Tibial artery (tissue), 4 donors: ENCODE results near the gene COL21A1.

Experiments used
- DNase-seq, 2 donors: peaks; one replicate each; pipeline ENCODE4 v3.0.0-alpha.2; 2019
- H3K27ac ChIP-seq, 2 donors: fragments of 200-600 bp; sonication (generic) in 1 of 2; 1 replicate in 1 of 2; 2 replicates in 1 of 2; pipeline ENCODE4 v1.5.1; 2018 to 2019; ENCODE audit warnings: mild to moderate bottlenecking in 1 of 2
- H3K27me3 ChIP-seq, 2 donors: fragments of 200-600 bp; sonication (generic) in 1 of 2; one replicate each; pipeline versions ENCODE4 v1.5.1 to v1.6.0; 2016 to 2019
- H3K36me3 ChIP-seq, 3 donors: fragments of 200-600 bp; sonication (generic) in 2 of 3; one replicate each; pipeline ENCODE4 v1.5.1; 2016 to 2019; ENCODE audit warnings: mild to moderate bottlenecking in 2 of 3
- H3K4me1 ChIP-seq, 4 donors: fragments of 200-600 bp; sonication (generic) in 2 of 4; 1 replicate in 3 of 4; 2 replicates in 1 of 4; pipeline ENCODE4 v1.5.1; 2016 to 2019
- H3K4me3 ChIP-seq, 2 donors: fragments of 200-600 bp; sonication (generic) in 1 of 2; 1 replicate in 1 of 2; 2 replicates in 1 of 2; pipeline ENCODE4 v1.5.1; 2018 to 2019; ENCODE audit warnings: mild to moderate bottlenecking in 2 of 2
- H3K9me3 ChIP-seq, 3 donors: fragments of 200-600 bp; sonication (generic) in 1 of 3; one replicate each; pipeline ENCODE4 v1.5.1; 2016 to 2019
- intact Hi-C: fragments of 100-400 bp; cut with DNase I; formaldehyde crosslinking; loops from one replicate; pipeline ENCODE4 v1.15.0; 2023; ENCODE audit warnings: low total_unique reads
- TF ChIP-seq, protein P1 (sequence below), 2 experiments: fragments of 200-600 bp in 1 of 2; fragments of 450-650 bp in 1 of 2; IDR thresholded peaks; one replicate each; pipeline ENCODE4 v1.5.1; 2017 to 2019; ENCODE audit warnings: antibody characterized with exemption in 2 of 2, mild to moderate bottlenecking in 1 of 2, moderate library complexity in 1 of 2

The COL21A1 gene

DNA sequence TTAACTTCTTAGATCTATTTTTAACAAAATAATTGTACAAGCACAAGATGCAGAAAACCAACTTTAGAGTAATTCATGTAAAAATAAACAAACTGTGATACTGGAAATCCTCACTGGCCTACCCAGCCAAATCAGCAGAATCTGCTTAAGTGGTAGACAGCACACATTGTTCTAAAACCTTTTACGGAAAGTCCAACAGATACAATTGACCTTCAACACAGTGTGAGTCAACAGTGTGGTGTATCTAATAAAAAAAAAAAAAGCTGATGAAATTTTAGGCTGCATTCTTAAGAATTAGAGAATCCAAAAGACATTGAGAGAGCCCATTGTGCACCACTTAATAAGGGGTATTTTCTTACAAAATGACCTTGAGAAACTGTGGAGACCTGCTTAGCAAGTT is 174.5 kb downstream of the COL21A1 start:
- Histone ChIP-seq H3K27ac (peak overlapping the region; percentile 66 to 68), H3K9me3 (no peaks in the 10 kb centered on the region), H3K36me3 (no peaks in the 10 kb centered on the region), H3K27me3 (no peaks in the 10 kb centered on the region), H3K4me3 (no peak overlapping the region), H3K4me1 (peaks cover 0 to 15% (median 0%) of the 10 kb centered on the region in 4 donors)
- no peak for DNase-seq
- intact Hi-C loops = no loop called here
- TF ChIP-seq, protein P1, sequence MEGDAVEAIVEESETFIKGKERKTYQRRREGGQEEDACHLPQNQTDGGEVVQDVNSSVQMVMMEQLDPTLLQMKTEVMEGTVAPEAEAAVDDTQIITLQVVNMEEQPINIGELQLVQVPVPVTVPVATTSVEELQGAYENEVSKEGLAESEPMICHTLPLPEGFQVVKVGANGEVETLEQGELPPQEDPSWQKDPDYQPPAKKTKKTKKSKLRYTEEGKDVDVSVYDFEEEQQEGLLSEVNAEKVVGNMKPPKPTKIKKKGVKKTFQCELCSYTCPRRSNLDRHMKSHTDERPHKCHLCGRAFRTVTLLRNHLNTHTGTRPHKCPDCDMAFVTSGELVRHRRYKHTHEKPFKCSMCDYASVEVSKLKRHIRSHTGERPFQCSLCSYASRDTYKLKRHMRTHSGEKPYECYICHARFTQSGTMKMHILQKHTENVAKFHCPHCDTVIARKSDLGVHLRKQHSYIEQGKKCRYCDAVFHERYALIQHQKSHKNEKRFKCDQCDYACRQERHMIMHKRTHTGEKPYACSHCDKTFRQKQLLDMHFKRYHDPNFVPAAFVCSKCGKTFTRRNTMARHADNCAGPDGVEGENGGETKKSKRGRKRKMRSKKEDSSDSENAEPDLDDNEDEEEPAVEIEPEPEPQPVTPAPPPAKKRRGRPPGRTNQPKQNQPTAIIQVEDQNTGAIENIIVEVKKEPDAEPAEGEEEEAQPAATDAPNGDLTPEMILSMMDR (IDR thresholded peaks at IDR 0.05) = no peak

GRCh38 chr6:56065408-56065807 is 182.0 kb downstream of the COL21A1 start:
- Histone ChIP-seq H3K27me3 (no peaks in the 10 kb centered on the region), H3K4me3 (no peak overlapping the region), H3K27ac (no peak overlapping the region), H3K9me3 (no peaks in the 10 kb centered on the region), H3K36me3 (no peaks in the 10 kb centered on the region), H3K4me1 (no peaks in the 10 kb centered on the region)
- intact Hi-C loops = no loop called here
- TF ChIP-seq, protein P1 (IDR thresholded peaks at IDR 0.05) = no peak
- DNase-seq = no peak

DNA sequence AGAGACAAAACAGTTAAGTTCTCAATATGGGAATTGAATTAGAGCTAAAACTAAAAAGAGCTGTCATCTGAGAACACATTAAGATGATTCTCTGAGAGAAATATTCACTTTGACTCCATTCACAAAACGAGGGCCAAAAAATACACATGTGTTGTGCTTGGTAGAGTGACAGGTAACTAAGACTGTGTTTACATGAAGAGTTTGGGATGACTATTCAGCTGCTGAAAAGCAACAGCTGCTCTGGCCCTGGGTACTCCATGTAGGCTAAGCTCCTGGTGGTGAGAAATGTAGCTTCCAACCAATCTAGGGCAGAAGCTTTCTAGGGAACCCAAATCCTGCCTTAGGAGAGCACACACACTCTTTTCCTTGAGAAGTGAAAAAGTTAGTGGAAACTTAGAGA is 184.5 kb downstream of the COL21A1 start:
- DNase-seq = no peak

GRCh38 chr6:56058636-56059035 is 188.7 kb downstream of the COL21A1 start:
- TF ChIP-seq, protein P1 (IDR thresholded peaks at IDR 0.05) = no peak
- H3K4me3 ChIP-seq = no peak overlapping the region
- no peak overlapping the region for H3K27ac ChIP-seq
- H3K36me3 ChIP-seq = no peaks in the 10 kb centered on the region
- H3K27me3 ChIP-seq = no peaks in the 10 kb centered on the region
- DNase-seq = no peak
- H3K4me1 ChIP-seq = no peaks in the 10 kb centered on the region
- intact Hi-C loops = no loop called here
- no peaks in the 10 kb centered on the region for H3K9me3 ChIP-seq

More for the DNA sequence above, 184.5 kb downstream of the COL21A1 start:
- no peaks in the 10 kb centered on the region for H3K36me3 ChIP-seq
- H3K27me3 ChIP-seq = no peaks in the 10 kb centered on the region
- H3K27ac ChIP-seq = no peak overlapping the region
- H3K9me3 ChIP-seq = no peaks in the 10 kb centered on the region
- no peaks in the 10 kb centered on the region for H3K4me1 ChIP-seq
- TF ChIP-seq, protein P1 (IDR thresholded peaks at IDR 0.05) = no peak
- intact Hi-C loops = no loop called here
- H3K4me3 ChIP-seq = no peak overlapping the region

DNA sequence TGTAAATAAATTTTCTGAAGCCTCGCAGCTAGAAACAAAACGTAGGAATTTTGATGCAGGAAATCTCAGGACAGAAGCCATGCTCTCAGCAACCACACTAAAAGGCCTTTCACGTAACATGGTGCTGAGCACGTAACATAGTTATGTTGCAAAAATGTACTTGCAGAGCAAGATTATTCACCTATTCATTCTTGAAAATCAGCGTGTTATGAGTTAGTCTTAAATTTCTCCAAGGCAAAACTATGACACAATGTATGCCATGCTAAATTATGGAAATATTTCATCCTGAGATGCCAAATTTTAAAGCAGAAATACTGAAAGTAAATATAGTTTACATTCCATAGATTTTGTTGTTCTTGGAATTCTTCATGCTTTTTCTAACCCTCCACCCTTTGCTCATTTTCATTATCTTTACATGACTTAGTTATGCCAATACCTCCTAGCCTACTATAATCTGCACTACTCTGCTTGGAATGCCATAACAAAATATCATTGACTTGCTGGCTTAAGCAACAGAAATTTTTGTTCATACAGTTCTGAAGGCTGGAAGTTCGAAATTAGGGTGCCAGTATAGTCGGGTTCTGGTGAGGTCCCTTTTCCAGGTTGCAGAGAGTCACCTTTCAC is 192.2 kb downstream of the COL21A1 start:
- Histone ChIP-seq H3K4me1 (no peaks in the 10 kb centered on the region), H3K9me3 (no peaks in the 10 kb centered on the region), H3K27me3 (no peaks in the 10 kb centered on the region), H3K36me3 (no peaks in the 10 kb centered on the region), H3K27ac (no peak overlapping the region), H3K4me3 (no peak overlapping the region)
- intact Hi-C loops = no loop called here
- DNase-seq = no peak
- TF ChIP-seq, protein P1 (IDR thresholded peaks at IDR 0.05) = no peak

DNA sequence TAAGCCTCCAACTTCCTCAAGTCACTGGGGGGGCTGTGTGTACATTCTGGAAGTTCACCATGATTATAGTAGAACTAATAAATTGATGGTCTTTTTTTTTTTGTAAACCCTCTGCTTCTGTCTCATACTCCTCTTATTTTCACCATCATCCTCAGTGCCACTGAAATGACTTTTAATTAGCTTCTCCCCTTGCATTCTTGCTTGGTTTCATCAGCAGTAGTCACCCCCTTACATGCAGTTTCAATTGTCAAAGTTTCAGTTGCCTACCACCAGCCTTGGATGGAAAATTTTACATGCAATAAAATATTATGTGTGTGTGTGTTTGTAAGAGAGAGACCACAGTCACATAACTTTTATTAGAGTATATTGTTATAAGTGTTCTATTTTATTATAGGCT is 196.2 kb downstream of the COL21A1 start:
- intact Hi-C loops = no loop called here
- TF ChIP-seq, protein P1 (IDR thresholded peaks at IDR 0.05) = no peak

More for the DNA sequence above, 196.2 kb downstream of the COL21A1 start:
- Histone ChIP-seq H3K4me1 (no peaks in the 10 kb centered on the region), H3K27me3 (no peaks in the 10 kb centered on the region), H3K36me3 (no peaks in the 10 kb centered on the region), H3K4me3 (no peak overlapping the region), H3K9me3 (no peaks in the 10 kb centered on the region), H3K27ac (no peak overlapping the region)
- no peak for DNase-seq
